ENCODE results near the gene MYRFL.
"Not testable (repeated sequence)": the region's sequence is repeated elsewhere in the genome, so short reads cannot be mapped to it uniquely, and the experiment has no call there.

The MYRFL gene

DNA sequence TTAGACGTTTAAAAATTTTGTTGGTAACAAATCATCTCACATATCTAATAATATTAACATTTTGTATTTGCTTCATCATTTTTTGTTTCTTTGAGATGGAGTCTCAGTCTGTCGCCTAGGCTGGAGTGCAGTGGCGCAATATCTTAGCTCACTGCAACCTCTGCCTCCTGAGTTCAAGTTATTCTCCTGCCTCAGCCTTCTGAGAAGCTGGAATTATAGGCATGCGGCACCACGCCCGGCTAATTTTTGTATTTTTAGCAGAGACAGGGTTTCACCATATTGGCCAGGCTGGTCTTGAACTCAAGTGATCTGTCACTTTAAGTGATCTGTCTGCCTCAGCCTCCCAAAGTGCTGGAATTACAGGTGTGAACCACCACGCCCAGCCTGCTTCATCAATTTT, 169.1 kb downstream of the MYRFL start:
- DNase-seq = not testable (repeated sequence)

DNA sequence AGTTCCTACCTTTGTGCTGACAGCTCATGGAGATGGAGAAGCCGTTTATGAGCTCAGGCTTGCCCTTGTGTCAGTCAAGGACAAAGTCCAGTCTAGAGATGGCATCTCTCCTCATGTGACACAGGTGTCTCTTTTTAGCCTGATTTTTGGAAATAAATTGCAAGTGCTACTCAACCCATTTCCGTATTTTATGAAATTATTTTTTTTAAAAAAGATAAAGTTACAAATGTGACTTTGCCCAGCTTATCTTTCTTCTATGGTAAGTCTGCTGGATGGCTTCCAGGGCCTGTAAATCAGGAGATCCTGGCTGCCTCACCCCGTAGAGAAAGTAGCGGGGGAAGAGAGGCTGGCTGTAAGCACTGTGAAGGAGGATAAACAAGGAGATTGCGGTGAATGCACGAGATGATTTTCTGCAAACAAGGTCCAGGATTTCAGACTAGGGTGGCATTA, 169.7 kb downstream of the MYRFL start:
- no peak for DNase-seq

DNA sequence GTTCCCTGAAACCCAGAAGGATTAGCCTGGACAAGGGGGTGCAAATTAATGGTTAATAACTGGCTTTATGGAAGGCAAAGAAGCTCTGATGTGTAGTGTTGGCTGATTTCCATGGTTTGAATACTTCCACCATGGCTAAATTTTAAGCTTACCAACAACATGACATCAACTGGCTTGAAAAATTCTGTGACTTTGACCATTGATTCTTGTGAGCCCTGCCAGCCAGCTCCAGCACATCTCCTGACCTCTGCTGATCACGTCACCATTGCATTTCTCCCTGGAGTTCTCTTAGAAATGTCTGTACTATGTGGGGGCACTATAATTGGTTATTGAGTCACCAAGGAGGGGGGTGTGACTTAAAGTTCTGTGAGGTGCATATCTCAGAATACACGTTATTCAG, 171.2 kb downstream of the MYRFL start:
- DNase-seq = no peak

- DNase-seq = no peak
These were observed 171.7 kb downstream of the MYRFL start for GRCh38 chr12:69996722-69997121.

DNA sequence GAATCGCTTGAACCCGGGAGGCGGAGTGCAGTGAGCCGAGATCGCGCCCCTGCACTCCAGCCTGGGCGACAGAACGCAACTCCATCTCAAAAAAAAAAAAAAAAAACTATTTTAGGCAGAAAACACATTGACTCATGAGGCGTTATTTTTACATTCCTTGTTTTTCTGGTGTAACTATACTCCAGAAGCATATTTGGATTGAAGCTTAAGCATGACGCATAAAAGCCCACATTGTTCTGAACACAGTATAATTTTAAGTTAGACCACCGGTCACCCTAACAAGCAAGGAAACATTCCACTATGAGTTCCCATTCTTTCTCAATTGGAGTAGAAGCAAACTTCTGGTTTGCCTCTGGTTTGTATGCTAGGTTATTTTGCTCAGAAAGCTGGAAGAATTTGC, 173.0 kb downstream of the MYRFL start:
- DNase-seq = no peak

- no peak for DNase-seq
These were observed 173.9 kb downstream of the MYRFL start for GRCh38 chr12:69998922-69999321.

DNA sequence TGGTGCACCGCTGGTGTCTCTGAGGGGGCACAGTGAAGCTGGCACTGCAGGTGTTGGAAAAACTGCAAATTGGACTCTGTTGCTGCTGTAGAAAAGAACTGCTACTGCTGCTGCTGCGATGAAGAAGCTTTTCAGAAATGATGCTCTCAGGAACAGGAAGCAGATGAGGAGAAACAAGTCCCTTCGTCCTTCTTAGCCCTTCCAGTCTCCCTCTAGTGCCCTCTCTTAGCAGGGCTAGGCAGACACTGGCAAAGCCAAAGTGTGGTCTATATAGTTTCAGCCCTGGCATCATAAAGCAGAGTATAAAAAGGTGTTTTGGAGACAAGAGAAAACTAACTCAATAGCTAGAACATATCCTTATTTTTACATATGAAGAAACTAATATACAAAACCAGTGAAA, 174.5 kb downstream of the MYRFL start:
- no peak for DNase-seq

GRCh38 chr12:70002097-70002911, 177.3 kb downstream of the MYRFL start:
- peak; percentile 5 for DNase-seq

GRCh38 chr12:70002912-70003255, 177.9 kb downstream of the MYRFL start:
- DNase-seq = no peak

DNA sequence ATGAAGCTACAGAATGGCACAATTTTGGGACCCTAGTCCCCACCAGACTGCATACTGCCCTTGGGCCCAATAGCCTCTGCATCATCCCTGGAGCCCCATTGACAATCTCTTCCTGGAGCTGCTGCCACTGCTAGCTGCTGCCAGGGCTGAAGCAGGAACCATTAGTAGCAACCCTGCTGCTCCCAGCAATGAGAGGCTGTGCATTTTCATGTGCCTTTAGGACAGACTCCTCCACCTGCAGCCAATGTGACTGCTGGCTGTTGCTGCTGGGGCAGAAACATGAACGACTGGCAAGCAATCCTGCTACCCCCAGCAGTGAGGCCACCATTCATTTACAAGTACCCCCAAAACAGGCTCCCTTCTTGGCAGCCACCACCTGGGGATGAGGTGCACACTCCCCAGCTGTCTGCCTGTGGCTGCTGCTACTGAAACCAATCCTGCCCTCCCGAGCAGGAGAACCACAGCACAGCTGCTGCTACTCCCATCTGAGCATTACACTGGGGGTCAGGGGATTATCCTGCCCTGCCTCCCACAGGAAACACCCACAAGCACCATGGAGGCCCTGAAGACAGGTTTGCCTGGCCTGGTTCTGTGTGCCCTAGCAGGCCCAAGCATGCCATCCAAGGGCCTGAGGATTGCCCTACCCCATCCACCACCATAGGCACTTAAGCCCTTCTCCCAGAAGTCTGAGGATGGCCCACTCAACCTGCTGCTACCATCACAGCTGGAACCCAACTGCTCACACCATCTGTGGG, 181.0 kb downstream of the MYRFL start:
- DNase-seq = no peak

- no peak for DNase-seq
These were observed 181.6 kb downstream of the MYRFL start for GRCh38 chr12:70006619-70006973.

GRCh38 chr12:70007687-70008086, 182.7 kb downstream of the MYRFL start:
- no peak for DNase-seq

All from DMS 273 treated with DMSO at 0.1 percent for 48 hours (cell line).